Ammon's horn (tissue), 1 donor: Measurements from ENCODE around the gene CTSL.

Source experiments
- DNase-seq: peaks from one replicate; pipeline ENCODE4 v3.0.0-alpha.2; 2016; ENCODE audit warnings: low spot score

Gene CTSL

DNA sequence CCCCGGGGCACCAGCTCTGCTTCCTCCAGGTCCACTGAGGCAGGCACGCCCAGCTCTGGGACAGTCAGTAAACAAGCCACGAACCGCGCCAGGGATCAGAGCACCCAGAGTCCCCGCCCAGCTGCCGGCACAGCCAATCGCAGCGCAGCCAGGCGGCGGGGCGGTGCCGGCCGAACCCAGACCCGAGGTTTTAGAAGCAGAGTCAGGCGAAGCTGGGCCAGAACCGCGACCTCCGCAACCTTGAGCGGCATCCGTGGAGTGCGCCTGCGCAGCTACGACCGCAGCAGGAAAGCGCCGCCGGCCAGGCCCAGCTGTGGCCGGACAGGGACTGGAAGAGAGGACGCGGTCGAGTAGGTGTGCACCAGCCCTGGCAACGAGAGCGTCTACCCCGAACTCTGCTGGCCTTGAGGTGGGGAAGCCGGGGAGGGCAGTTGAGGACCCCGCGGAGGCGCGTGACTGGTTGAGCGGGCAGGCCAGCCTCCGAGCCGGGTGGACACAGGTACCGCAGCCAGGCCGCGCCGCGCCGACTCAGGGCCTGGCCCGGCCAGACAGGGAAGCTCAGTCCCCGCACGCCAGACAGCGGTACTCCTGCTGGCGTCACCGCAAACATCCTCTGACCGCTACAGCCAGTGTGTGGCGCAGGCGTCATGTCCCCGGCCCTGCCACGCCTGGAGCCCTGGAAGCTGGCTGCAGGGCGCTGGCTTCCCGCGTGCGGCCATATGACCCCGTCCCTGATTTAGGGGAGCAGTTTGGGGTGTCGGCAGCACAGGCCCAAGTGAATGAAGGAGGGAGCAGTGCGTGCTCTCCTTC is at the start of gene CTSL:
Gene CTSL, plus strand, starts transcription at position 220 of the 810 bp plus-strand sequence. CDS start 1,485 bp downstream, outside the sequence.
- peak; percentile 97 for DNase-seq

DNA sequence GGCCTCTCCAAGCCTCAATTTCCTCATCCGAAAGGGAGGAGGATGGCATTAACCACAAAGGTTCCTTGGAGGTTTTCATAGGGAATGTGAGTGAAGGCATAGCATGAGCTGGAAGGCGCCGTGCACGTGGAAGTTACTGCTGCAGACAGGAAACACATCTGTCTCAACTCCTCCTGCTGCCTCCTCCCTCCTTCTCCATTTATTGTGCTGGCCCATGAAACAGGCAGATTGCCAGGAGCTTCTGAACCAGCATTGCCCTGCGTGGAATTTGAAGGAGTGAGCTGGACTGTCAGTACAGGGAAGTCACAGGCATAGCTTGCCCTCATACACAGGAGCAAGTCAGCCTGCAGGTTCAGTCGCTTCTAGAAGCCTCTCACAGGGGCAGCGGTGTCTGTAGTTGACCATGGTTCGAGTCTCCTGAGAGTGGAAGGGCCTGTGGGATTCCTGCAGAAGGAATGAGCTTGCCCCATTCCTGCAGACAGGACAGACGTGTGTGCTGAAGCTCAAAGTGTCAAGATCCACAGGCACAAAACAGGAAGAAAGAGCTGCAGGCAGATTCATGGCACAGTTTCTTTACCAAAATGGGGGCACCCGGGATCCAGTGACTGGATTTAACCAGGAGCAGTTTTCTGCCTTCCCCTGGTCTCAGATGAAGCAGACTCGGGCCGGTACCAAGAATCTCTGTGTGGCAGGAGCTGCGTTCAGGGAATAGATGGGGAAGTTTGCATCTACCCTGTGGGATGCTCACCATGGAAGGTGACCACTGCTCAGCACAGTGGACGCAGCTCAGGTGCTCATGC is 48.7 kb upstream of the CTSL start:
- no peak for DNase-seq

DNA sequence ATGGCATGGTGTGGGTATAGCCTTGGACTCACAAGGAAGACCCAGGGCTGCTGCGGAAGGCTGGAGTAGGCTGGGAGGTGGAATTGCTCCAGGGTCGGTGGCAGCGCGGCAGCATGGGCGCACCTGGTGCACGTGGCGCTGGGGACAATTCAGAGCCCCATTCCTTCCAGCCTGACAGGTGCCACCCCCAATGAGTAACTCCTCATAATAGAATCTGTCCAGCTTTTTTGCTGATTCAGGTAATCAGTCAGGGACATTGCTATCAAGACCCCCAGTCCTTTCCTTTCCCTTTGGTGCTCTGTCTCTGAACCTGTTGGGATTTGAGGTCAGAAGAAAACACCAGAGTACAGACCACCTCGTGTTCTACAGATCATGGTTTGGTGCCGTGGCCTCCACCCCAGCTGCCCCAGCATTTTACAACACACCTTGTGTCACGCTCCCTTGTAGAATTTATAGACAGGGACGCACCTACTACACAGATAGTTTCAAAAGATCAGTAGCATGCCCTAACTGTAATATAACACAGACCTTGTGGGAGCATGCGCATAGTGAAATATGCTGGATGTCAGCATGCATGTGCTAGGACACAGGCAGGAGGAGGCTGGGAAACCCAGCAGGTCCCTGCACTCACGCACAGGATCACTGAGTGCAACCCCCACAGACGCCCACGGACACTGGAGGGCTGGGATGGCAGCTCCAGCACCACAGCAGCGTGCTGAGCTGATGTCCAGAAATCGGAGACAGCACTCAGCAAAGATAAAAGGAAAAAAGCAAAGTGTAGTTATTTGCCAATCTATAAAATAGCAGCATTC is 47.9 kb upstream of the CTSL start:
- DNase-seq = no peak

DNA sequence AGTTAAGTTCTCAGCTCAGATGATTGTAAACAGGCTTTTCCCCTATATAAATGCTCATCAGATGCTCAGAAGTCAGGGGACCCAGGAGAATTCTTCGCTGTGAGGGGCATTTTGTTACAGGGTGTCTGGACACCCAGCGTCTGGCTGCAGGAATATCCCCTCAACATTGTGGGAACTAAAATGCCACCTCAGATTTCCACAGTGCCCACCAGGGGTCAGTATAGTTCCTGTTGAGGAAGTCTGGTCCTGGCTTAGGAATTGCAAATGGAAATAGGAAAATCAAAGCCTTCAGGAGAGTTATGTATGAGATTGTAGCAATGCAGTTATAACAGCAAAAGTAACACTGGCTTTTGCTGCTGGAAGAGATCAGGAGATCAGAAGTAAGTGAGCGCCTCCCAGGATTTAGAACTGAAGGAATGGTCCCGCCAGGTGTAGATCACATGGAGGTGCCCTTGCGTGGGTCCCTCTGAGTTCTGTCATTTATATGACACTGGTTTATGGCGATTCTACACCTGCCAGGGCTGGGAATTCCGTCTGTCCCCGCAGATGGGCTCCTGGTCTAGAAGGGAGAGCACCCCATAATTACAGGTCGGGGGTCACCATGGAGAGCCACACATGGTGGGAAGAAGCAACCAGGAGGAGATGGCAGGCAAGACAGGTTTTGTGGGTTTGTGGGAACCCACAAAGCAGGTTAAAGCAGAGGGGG is 47.1 kb upstream of the CTSL start:
- peak; percentile 83 for DNase-seq

DNA sequence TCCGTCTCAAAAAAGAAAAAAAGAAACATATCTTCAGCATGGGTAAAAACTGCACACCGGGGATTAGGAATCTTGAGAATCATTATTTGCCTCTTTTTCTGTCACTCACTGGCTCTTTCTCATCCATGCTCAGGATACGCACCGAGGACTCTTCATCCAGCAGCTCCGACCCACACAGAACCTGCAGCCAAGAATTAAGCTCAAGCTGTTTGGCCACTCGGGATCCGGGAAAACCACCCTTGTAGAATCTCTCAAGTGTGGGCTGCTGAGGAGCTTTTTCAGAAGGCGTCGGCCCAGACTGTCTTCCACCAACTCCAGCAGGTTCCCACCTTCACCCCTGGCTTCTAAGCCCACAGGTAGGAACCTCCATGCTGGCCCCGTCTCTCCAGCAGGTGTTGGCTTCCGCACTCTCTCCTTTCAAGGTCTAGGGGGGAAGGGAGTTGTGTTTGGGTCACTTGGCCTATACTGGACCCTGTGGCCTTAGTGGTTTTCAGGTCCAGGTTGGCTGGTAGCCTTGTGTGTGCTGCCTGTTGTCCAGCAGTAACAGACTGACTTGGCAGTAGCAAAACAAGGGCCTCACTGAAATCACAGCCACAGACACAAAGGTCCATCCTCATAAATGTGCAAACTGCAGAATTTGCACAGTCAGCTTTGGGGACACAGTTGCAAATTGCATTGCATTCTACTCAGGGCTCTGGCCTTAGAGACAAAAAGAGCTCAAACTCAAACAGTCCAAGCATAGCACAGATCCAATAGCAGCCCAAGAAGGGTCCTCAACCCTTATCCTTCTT is 44.5 kb upstream of the CTSL start:
- no peak for DNase-seq

DNA sequence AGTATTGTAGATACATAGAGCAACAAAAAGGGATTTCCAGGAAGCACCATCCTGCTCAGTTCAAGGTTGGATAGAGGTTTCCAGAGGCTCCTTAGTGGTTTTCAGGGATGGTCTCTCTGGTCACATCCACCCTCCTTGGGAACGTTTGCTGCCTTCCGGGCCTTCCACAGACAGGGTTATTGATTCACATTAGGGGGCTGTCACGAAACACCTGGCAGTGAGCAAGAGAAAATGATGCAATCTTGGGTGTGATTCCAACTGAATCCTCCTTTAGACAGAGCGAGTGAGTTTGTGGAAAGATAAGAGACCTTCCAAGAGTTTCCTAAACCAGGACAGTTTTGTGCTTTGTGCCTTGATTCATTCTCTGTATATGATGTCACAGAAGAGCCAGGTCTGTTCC is 43.8 kb upstream of the CTSL start:
- DNase-seq = no peak

DNA sequence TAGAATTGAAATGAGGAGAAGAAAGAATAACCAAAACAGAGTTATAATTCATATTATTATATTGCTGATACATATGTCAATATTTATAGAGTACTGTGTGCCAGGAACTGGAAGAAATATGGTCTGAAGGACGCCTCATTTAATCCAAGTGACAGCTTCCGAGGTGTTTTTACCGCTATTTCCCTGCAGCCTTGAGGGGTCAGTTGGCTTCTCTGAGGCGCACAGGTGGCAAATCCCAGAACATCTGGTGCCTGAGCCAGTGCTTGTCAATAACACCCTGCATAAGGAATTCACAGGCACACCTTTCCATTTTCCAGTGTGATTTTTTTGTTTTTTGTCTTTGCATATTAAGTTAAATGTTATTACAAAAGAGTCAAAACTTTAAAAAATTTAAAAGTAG is 43.3 kb upstream of the CTSL start:
- no peak for DNase-seq

DNA sequence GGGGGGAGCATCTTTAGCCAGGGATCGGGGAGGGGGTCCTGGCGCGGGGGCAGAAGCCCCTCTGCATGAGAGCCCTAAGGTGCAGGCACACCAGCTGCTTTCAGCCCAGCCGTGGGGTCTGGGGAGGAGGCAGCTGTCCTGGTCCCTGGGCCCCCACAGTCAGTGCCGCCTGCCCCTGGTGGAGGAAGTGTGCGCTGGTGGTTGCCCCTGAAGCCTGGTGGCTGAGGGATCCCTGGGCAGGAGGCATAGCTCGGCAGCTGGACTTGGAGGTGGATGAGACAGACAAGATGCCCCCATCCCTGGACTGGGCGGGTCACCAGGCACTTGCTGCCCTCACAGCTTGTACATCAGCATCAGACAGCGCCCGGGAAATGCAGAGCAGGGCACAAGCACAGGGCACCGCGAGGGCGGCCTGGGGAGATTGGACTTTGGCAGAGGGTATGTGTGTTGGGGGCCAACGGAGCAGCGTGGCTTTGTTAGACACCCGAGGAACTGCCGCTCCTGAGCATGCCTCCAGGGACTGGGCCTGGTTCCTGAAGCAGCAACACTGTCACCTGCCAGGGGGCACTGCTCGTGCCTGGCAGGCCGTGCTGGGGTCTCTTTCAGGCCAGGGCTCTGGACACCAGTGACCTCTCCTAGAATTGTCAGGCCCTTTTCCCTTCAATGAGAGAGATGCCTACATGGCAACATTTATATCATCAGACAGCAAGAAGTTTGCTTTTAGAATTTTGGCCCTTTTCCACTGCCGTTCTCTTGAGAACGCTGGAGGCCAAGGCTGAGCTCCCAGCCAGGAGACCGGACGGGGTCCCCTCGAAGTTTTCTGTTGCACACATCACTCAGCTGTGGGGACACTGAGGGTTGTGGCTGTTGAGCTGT is 41.9 kb upstream of the CTSL start:
- no peak for DNase-seq

DNA sequence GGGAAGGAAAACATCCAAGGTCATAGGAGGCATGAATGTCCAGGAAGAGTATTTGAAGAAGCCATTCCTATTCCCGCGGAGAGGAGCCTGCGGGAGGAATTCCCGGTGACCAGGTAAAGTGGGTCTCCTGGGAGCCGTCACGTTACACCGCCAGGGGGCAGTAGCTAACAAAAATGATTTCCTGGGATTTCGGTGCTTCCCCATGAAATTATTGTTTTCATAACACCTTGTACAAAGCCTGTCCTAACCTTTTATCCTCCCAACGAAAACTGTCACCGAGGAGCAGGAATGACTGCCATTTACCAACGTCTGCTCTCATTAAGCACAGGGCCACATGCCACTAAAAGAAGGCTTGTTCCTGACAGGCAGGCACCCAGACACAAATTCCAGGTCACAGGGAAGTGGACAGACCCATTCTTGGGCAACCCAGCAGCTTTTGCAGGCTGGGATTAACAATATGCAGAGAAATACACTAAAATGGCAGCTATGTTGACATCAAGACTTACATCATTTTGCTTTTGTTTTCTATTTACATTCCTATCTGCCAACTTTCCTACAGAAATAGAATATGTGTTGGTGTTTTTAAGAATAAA is 41.2 kb upstream of the CTSL start:
- no peak for DNase-seq

DNA sequence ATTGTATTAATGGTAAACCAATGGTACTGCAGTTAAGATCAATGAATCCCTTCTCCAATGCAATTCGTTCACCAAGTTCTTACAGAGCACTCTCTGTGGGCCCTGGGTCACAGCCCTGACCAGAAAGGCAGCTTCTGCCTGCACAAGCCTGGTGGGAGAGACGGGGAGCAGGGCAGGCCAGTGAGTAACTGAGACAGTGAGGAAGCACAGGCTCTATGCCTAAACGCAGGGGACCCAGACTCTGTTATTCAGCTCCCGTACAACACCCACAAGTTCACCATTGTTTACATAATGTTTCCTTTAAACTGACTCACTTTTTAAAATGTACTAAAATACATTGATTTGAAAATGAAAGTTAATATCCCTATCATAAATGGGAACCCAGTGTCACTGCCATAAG is 40.5 kb upstream of the CTSL start:
- DNase-seq = no peak

DNA sequence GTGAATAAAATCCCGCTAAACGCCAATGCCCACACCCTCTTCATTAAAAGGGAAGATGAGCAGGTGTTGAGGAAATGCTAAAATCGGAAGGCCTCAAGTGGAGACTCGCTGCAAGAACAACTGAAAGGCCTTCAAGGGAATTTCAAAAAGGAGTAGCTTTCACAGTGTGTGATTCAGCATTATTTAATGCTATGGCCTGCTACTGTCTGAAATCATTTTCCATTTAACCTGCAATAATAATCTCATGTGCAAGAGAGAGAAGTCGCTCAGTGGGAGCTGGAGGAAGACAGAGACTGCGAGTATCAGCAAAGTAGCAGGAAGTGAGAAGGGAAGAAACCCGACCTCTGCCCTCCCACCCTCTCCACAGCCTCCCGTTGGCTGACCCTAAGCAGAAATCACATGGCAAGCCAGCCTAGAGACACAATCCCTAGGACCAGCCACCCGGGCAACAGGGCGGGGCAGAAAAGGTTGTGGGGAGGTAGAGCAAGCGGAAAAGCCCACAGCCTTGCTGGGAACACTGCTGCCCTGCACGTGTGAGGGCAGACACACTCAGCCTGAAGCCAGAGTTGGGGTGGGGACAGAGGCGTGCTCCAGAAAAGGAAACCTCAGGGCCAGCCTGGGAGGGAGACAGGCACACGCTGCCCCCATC is 39.9 kb upstream of the CTSL start:
- DNase-seq = peak; percentile 56

DNA sequence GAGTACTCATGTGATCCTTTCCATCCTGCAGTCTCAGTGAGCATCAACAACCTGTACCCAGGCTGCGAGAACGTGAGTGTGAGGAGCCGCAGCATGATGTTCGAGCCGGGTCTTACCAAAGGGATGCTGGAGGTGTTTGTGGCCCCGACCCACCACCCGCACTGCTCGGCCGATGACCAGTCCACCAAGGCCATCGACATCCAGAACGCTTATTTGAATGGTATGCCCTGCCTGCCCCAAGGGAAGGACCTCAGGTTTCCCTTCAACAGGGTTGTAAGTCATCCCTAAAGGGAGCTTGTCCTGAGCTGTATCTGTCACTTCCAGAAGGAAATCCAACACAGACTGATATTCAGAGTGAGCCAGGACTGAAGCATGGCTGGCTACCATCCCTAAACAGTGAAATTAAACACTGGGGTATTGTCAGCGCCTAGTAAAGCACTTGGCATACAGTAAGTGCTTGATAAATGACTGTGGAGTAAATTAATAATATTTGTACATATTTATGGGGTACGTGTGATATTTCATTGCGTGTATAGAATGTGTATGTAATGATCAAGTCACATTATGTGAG is 39.3 kb upstream of the CTSL start:
- DNase-seq = no peak

DNA sequence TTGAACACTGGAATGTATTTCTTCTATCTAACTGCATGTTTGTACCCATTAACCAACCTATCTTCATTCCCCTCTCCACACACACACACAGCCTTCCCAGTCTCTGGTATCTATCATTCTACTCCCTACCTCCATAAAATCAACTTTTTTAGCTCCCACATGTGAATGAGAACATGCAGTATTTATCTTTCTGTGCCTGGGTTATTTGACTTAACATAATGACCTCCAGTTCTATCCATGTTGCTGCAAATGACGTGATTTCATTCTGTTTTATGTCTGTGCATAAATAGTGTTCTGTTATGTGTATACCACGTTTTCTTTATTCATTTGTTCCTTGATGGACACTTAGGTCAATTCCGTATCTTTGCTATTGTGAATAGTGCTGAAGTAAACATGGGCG is 38.7 kb upstream of the CTSL start:
- no peak for DNase-seq

DNA sequence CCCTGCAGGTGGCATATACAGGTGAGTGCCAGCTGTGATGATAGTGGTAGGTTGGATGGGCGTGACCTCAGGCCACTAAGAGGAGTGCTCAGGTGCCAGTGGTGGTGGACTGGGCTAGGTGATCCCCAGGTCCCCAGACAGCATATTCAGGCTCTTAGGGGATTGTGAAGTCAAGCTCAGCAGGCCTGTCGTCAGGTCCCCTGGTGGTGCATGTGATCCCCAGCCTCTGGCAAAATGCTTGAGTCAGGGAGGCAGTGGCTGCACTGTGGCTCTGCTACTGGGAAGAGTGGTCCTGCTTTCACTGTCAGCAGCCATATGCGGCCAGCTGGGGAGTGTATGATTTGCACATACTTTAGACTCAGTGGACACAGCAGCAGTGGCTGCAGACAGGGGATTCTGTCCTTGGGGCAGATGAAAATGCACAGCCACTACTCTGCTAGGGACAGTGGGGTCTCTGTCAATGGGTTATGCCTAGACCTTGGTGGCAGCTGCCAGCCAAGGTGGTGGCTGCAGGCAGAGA is 31.6 kb upstream of the CTSL start:
- no peak for DNase-seq

DNA sequence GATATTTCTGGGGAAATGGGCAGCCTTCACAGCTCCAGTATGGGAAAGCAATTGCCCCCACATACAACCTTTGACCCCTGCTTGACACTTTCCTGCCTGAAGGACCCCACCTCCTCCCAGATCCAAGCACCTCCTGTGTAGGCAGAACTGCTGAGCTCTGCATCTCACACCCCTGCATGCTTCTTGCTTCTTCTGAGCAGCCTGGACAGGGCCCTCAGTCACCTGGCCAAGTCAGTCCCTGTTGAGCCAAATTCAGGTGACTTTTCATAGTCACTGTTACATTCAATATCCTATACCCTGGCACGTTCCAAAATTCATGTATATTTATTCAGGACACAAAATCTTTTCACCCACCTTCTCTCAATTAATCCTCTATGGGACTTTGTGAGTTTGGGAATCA is 30.4 kb upstream of the CTSL start:
- DNase-seq = no peak

DNA sequence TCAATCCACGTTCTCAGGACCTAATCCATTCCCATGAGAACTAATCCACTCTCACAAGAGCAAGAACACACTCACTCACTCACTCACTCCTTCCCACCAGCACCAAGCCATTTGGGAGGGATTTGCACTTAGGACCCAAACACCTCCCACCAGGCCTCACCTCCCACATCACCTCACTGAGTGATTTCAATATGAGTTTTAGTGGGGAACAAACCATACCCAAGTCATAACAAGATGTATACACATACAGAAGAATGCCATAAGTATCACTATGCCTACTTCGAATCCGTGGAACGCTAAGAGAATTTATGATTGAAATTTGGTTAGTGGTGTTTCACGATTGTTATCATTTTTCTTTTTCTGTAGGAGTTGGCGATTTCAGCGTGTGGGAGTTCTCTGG is 29.3 kb upstream of the CTSL start:
- DNase-seq = no peak

DNA sequence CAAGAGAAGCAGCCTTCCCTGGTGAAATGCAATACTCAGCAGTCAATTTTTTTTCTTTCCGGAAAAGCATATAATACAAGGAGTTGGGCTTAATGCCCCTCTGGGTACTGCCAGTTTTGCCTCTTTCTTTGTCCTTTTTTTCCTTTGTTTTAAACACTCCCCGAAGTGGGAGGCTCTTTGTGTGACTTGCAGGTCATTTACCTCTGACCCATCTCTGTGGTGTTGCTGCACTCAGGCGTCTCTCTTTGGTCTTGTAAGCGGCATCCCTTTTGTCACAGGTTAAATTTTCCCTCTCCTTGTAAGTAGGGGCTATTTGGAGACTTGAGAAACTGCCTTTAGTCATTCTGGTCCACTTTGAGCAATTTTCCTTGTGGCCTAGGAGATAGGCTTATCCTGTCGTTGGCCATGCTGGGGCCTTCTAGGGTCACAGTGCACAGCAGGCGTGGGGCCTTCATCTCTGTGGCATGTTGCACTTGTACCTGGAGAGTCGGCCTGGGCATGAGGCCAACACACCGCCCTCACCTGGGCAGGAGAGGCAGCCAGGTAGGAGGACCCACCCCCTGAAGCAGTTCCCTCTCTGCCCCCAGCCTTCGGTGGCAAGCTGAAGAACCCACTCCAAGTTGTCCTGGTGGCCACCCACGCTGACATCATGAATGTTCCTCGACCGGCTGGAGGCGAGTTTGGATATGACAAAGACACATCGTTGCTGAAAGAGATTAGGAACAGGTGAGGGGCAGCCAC is 27.7 kb upstream of the CTSL start:
- no peak for DNase-seq

DNA sequence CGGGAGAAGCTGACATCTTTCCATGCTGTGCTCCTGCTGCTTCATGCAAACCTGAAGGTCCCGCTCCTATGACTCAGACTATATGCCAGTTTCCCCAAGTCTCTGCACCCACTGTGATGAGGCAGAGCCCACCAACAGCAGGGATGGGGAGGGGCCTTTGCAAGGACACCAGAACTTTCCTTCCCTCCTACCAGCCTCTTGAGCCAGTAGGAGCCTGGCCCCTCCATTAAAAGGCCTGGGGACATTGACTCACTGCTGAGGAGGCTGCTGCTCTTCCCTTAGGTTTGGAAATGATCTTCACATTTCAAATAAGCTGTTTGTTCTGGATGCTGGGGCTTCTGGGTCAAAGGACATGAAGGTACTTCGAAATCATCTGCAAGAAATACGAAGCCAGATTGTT is 26.1 kb upstream of the CTSL start:
- DNase-seq = no peak
